PFSK-1 (cell line): Measurements from ENCODE around the gene SCN8A.

Experiments used
- FOXP2 ChIP-seq: optimal IDR thresholded peaks from 2 replicates; pipeline ENCODE3; 2011; ENCODE audit warnings: borderline replicate concordance, control low read depth, inconsistent platforms; ENCODE audit not compliant: insufficient read depth; ENCODE audit errors: extremely low read length, extremely low read depth
- POLR2AphosphoS5 ChIP-seq: IDR thresholded peaks from 2 replicates; pipeline ENCODE4 v1.6.1; 2012; ENCODE audit warnings: low read depth, mild to moderate bottlenecking, control low read depth, low read length, moderate library complexity
- SIN3A ChIP-seq: IDR thresholded peaks from 2 replicates; pipeline ENCODE4 v1.6.1; 2012; ENCODE audit warnings: mild to moderate bottlenecking, low read length, moderate library complexity, borderline replicate concordance; ENCODE audit not compliant: insufficient read depth
- TAF1 ChIP-seq: IDR thresholded peaks from 2 replicates; pipeline ENCODE4 v1.6.1; 2012; ENCODE audit warnings: low read length, control low read depth, borderline replicate concordance; ENCODE audit not compliant: insufficient read depth
- TF ChIP-seq, protein P1 (sequence below), 2 experiments: IDR thresholded peaks; 2 replicates each; pipeline versions ENCODE4 v1.6.1 to v1.8.0; 2011 to 2012; ENCODE audit warnings: low read depth in 2 of 2, low read length in 2 of 2, control low read depth in 1 of 2, inconsistent platforms in 1 of 2, mild to moderate bottlenecking in 1 of 2, moderate library complexity in 1 of 2; ENCODE audit not compliant: insufficient read depth in 1 of 2

Gene SCN8A

DNA sequence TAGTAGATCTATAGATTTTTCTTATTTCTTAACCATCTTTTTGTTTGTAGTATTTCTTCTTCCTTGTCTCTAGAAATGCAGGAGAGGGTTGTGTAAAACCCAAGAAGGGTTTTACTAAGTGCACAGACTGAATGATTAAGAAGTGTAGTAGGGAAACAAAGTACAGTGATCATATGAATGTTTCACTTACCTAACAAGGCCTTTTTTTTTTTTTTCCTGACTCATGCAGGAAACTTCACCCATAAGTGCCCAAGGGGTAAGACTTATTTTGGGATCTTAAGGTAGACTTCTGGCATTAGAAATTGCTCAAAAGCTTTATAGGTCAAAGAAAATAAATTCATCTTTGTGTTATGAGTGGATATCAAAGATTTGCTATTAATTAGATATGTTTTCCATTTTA, 10.2 kb downstream of the SCN8A start:
- TF ChIP-seq, protein P1, sequence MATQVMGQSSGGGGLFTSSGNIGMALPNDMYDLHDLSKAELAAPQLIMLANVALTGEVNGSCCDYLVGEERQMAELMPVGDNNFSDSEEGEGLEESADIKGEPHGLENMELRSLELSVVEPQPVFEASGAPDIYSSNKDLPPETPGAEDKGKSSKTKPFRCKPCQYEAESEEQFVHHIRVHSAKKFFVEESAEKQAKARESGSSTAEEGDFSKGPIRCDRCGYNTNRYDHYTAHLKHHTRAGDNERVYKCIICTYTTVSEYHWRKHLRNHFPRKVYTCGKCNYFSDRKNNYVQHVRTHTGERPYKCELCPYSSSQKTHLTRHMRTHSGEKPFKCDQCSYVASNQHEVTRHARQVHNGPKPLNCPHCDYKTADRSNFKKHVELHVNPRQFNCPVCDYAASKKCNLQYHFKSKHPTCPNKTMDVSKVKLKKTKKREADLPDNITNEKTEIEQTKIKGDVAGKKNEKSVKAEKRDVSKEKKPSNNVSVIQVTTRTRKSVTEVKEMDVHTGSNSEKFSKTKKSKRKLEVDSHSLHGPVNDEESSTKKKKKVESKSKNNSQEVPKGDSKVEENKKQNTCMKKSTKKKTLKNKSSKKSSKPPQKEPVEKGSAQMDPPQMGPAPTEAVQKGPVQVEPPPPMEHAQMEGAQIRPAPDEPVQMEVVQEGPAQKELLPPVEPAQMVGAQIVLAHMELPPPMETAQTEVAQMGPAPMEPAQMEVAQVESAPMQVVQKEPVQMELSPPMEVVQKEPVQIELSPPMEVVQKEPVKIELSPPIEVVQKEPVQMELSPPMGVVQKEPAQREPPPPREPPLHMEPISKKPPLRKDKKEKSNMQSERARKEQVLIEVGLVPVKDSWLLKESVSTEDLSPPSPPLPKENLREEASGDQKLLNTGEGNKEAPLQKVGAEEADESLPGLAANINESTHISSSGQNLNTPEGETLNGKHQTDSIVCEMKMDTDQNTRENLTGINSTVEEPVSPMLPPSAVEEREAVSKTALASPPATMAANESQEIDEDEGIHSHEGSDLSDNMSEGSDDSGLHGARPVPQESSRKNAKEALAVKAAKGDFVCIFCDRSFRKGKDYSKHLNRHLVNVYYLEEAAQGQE (IDR thresholded peaks at IDR 0.05; ENCODE audit: insufficient read depth in 1 of 2, low read depth in 2 of 2, low read length in 2 of 2) = no peak
- TF ChIP-seq POLR2AphosphoS5 (no peak), TAF1 (no peak), SIN3A (no peak), FOXP2 (no peak)

- TF ChIP-seq POLR2AphosphoS5 (no peak), TAF1 (no peak), SIN3A (no peak), FOXP2 (no peak)
- TF ChIP-seq, protein P1 (IDR thresholded peaks at IDR 0.05; ENCODE audit: insufficient read depth in 1 of 2, low read depth in 2 of 2, low read length in 2 of 2) = no peak
These were observed 29.4 kb downstream of the SCN8A start for GRCh38 chr12:51620448-51620847.

- no peak for TF ChIP-seq TAF1
- TF ChIP-seq SIN3A = no peak
- no peak for TF ChIP-seq FOXP2
- TF ChIP-seq, protein P1 (IDR thresholded peaks at IDR 0.05; ENCODE audit: insufficient read depth in 1 of 2, low read depth in 2 of 2, low read length in 2 of 2) = no peak
- no peak for TF ChIP-seq POLR2AphosphoS5
These were observed 30.3 kb downstream of the SCN8A start for GRCh38 chr12:51621156-51621922.

GRCh38 chr12:51622564-51622963, 31.5 kb downstream of the SCN8A start:
- TF ChIP-seq POLR2AphosphoS5 (no peak), SIN3A (no peak), TAF1 (no peak), FOXP2 (no peak)
- TF ChIP-seq, protein P1 (IDR thresholded peaks at IDR 0.05; ENCODE audit: insufficient read depth in 1 of 2, low read depth in 2 of 2, low read length in 2 of 2) = no peak
